GM12872 (cell line): ENCODE measurements around the gene MTHFR.

ENCODE experiments used
- CTCF ChIP-seq: IDR thresholded peaks from 3 replicates; pipeline ENCODE4 v1.5.1; 2011; ENCODE audit warnings: low read depth, mild to moderate bottlenecking, low read length, moderate library complexity; ENCODE audit not compliant: insufficient read depth

MTHFR gene

DNA sequence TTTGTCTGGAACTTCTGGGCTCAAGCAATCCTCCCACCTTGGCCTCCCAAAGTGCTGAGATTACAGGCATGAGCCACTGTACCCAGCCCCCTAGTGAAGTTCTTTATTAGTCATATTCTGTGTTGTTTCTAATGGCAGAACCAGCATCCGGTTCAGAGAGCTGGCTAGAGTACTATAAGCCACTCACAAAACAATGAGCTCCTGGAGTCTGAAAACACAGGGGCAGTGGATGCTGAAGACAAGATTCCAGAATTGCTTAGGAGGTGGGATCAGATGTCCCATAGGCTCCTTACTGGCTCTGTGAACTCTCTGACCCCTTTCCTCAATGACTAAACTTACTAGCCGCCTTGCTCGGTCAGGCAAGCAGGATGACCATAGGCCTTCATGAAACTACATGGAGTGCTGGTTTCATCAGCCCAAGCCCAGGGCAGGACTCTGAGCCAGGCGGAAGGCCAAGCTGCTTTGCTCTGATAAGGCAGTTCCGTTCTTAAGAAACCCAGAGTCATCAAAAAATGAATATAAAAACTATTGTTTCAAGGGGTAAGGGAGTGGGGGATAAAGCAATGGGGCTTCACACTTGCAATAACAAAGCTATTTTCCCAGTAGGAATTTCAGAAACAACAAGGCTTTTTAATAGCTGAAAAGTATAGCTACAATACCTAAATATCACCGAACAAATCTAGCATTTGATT is 8.1 kb downstream of the MTHFR start:
- no peak for TF ChIP-seq CTCF

- TF ChIP-seq CTCF = no peak
Observed at GRCh38 chr1:11796036-11796828, 9.5 kb downstream of the MTHFR start.

DNA sequence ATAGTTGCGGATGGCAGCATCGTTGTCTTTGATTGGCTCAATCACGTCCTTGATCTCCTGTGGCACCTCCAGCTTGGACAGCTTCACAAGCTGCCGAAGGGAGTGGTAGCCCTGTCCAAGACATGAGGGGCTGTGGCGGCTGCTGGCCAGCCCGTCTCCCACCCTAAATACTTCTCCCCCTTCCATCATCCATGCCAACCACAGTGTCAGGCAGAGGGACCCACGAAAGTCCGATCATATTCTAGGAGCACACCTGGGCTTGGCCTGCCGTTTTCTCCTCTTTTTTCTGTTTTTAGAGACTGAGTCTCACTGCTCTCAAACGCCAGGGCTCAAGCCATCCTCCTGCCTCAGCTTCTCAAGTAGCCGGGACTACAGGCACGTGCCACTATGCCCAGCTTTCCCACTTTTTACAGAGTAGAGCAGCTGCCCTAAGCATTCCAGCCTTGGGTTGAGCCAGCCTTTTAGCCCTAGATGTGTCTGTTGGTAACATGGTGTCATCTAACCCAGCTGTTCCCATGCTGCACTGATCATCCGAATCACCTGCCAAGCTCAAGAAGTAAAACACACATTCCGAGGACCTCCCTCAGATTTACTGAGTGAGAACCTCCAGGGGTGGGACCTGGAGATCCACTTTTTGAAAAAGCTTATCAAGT is 10.4 kb downstream of the MTHFR start:
- no peak for TF ChIP-seq CTCF

DNA sequence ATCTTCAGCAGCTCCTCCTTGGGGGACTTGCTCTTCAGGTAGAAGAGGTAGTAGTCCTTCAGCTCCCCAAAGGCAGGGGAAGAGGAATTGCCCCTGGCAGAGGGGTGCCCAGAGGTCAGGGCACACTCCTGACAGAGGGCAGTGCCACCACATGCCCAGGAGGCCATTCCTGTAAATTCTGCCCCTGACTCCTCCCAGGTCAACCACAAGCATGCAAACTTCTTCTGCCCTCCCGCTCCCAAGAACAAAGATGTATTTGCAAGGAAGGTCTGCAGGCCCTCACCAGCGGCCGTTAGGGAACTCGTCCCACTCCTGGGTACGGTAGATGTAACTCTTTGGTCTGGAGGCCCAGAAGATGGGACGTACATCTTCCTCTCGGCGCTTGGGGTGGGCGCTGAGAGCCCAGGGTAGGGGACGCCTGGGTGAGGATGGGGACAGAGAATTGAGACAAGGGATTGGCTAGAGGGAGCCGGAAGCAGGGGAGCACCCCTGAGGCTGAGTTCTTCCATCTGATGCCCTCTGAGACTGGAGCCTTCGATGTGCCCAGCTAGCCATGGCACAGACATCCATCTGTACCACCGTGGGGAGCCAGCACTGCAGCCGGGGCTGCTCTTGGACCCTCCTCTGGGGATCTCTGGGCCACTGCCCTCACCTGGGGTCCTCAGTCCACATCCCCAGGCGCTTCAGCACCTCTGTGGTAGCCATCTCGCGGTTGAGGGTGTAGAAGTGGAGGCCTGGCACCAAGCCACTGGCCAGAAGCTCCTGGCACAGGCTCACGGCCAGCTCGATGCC is 11.1 kb downstream of the MTHFR start:
- no peak for TF ChIP-seq CTCF

- TF ChIP-seq CTCF = no peak
Observed at GRCh38 chr1:11793819-11794218, 11.9 kb downstream of the MTHFR start.

- no peak for TF ChIP-seq CTCF
Observed at GRCh38 chr1:11792106-11792505, 13.7 kb downstream of the MTHFR start.
